Activated CD4-positive, alpha-beta T cell treated with anti-CD3 and anti-CD28 coated beads, Interleukin-2, amount 10 ng/mL, durations not matched to agents 7 days and 5 days (primary cell): ENCODE results near the gene PHAX. TPM values are rescaled to one million over a fixed set of nuclear protein-coding genes. Genes with fewer than 3 reads are reported as not detected.
"Not testable (repeated sequence)": the region's sequence is repeated elsewhere in the genome, so short reads cannot be mapped to it uniquely, and the experiment has no call there.

Source experiments
- CTCF ChIA-PET: fragments of 350-600 bp; sonication (Branson Sonifier 250); formaldehyde crosslinking; loops from one replicate; lab custom pipeline; 2021; ENCODE audit warnings: antibody characterized with exemption; lab: Charles Lee
- POLR2A ChIA-PET: fragments of 350-600 bp; sonication (Branson Sonifier 250); formaldehyde crosslinking; loops from one replicate; lab custom pipeline; 2021; ENCODE audit warnings: antibody characterized with exemption; lab: Charles Lee
- DNase-seq: peaks from one replicate; pipeline ENCODE4 v3.0.0-alpha.2; 2020
- H3K27ac Mint-ChIP-seq: one replicate; pipeline ENCODE4 v1.8.0; 2021; ENCODE audit warnings: mild to moderate bottlenecking, moderate library complexity, mixed read lengths
- H3K27me3 Mint-ChIP-seq: one replicate; pipeline ENCODE4 v1.8.0; 2021; ENCODE audit warnings: mixed read lengths
- H3K36me3 Mint-ChIP-seq: one replicate; pipeline ENCODE4 v1.8.0; 2021; ENCODE audit warnings: low read depth, mixed read lengths
- H3K4me1 Mint-ChIP-seq: one replicate; pipeline ENCODE4 v1.8.0; 2021; ENCODE audit warnings: mixed read lengths
- H3K4me3 Mint-ChIP-seq: one replicate; pipeline ENCODE4 v1.8.0; 2021; ENCODE audit warnings: mild to moderate bottlenecking, moderate library complexity, mixed read lengths
- H3K9me3 Mint-ChIP-seq: one replicate; pipeline ENCODE4 v1.8.0; 2021; ENCODE audit warnings: mixed read lengths
- total RNA-seq, 2 experiments: library from RNA; stranded (reverse); gene quantifications; one replicate each; pipeline ENCODE4 v1.2.3, GENCODE V29; 2021

PHAX gene
- total RNA-seq, 2 experiments from 2014 or later: 34.1 TPM

DNA sequence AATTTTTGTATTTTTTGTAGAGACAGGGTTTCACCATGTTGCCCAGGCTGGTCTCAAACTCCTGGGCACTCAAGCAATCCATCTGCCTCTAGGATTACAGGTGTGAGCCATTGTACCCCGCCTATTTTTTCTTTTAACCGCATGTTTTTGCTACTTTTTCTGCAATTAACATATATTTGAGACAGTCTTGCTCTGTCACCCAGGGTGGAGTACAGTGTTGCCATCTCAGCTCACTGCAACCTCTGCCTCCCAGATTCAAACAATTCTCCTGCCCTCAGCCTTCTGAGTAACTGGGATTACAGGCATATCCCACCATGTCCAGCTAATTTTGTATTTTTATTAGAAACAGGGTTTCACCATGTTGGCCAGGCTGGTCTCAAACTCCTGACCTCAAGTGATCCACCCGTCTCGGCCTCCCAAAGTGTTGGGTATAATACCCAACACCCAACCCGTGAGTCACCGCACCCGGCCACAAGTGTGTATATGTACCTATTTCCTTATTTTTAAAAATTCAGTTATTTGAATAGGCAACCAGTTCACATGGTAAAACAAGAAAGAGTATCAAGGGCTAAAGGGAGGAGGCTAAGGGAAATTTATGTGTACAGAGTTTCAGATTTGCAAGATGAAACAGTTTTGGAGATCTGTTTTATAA lies 13.3 kb downstream of the PHAX start:
- H3K4me1 Mint-ChIP-seq: peaks cover 16% of the 10 kb centered on the region
- ChIA-PET POLR2A (no interaction called here), CTCF (no interaction called here)
- DNase-seq: no peak
- H3K4me3 Mint-ChIP-seq: no peak overlapping the region
- H3K36me3 Mint-ChIP-seq: peaks cover 23% of the 10 kb centered on the region
- no peaks in the 10 kb centered on the region for H3K27me3 Mint-ChIP-seq
- no peak overlapping the region for H3K27ac Mint-ChIP-seq
- H3K9me3 Mint-ChIP-seq: no peaks in the 10 kb centered on the region

DNA sequence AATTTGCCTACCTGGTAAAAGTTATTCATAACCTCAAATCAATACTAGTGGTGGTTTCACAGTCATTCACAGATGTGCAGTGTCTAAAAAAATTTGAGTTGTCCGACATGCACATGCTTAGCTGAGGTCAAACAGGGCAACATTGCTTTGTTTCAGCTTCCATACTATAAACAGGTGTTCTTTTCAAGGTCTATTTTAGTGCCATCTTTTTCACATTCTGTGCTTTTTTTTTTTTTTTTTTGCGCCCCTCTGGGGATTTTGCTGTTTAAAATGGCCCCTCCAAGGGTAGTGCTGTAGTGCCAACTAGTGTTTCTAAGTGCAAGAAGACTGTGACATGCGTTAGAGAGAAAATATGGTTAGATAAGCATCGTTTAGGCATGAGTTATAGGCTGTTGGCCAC lies 14.5 kb downstream of the PHAX start:
- Mint-ChIP-seq H3K36me3 (peaks cover 18% of the 10 kb centered on the region), H3K27ac (no peak overlapping the region), H3K4me3 (no peak overlapping the region), H3K9me3 (no peaks in the 10 kb centered on the region), H3K4me1 (peaks cover 11% of the 10 kb centered on the region), H3K27me3 (no peaks in the 10 kb centered on the region)
- ChIA-PET POLR2A (no interaction called here), CTCF (no interaction called here)
- DNase-seq: no peak

DNA sequence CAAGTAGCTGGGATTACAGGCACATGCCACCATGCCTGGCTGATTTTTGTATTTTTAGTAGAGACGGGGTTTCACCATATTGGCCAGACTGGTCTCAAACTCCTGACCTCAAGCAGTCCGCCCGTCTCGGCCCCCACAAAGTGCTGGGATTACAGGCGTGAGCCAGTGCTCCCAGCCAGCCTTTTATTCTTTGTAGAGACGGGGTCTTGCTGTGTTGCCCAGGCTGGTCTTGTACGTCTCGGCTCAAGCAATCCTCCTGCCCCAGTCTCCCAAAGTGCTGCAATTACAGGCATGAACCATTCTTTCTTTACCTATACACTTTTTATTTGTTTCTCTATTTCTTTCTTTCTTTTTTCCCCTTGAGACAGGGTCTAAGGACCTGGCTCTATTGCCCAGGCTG lies 16.9 kb downstream of the PHAX start:
- CTCF ChIA-PET, H3K27ac Mint-ChIP-seq, H3K9me3 Mint-ChIP-seq, POLR2A ChIA-PET, H3K27me3 Mint-ChIP-seq, H3K4me3 Mint-ChIP-seq, DNase-seq: not testable (repeated sequence)
- Mint-ChIP-seq H3K4me1 (peaks cover 11% of the 10 kb centered on the region), H3K36me3 (peaks cover 20% of the 10 kb centered on the region)

DNA sequence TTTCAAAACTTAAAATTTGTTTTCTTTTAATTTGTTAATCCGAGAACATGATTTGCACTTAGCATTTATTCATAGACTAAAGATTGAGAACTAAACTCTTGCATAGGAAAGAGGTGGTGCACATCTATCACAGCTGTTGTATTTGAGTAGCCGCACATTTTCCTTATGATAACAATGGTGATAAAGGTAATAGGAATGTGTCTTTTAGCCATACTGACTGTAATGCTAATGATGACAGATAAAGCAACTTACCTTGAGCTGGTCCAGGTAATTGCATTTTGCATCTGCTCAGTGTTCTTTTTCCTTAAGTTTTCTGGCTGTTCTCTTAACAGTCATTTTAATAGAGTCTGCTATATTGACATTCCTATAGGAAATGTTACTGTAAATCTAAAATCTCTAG lies 19.0 kb downstream of the PHAX start:
- no peaks in the 10 kb centered on the region for H3K9me3 Mint-ChIP-seq
- DNase-seq: no peak

DNA sequence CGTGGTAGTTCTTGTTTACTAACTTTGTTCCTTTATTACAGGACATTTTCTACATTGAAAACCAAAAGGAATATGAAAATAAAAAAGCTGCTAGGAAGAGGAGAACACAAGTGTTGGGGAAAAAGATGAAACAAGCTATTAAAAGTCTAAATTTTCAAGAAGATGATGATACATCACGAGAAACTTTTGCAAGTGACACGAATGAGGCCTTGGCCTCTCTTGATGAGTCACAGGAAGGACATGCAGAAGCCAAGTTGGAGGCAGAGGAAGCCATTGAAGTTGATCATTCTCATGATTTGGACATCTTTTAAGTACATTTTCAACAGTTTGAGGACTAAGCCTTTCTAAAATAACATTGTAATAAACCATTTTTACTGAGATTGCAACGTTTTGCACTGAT lies 23.8 kb downstream of the PHAX start:
- Mint-ChIP-seq H3K27ac (no peak overlapping the region), H3K4me1 (peaks cover 9% of the 10 kb centered on the region), H3K9me3 (no peaks in the 10 kb centered on the region), H3K36me3 (peaks cover 24% of the 10 kb centered on the region), H3K27me3 (no peaks in the 10 kb centered on the region), H3K4me3 (no peak overlapping the region)
- ChIA-PET POLR2A (interaction anchor here (0.6 kb wide), 1 partner anchor 10 kb away, joined by 3 read pairs; no protein-coding TSS in a partner anchor), CTCF (interaction anchor here (1.2 to 1.3 kb wide), 2 partner anchors 21 to 24 kb away, joined by 3 read pairs; no protein-coding TSS in a partner anchor)
- DNase-seq: no peak

More for the DNA sequence above, 19.0 kb downstream of the PHAX start:
- ChIA-PET CTCF (no interaction called here), POLR2A (no interaction called here)
- Mint-ChIP-seq H3K4me1 (peaks cover 14% of the 10 kb centered on the region), H3K27me3 (no peaks in the 10 kb centered on the region), H3K4me3 (no peak overlapping the region), H3K27ac (no peak overlapping the region), H3K36me3 (peaks cover 27% of the 10 kb centered on the region)

DNA sequence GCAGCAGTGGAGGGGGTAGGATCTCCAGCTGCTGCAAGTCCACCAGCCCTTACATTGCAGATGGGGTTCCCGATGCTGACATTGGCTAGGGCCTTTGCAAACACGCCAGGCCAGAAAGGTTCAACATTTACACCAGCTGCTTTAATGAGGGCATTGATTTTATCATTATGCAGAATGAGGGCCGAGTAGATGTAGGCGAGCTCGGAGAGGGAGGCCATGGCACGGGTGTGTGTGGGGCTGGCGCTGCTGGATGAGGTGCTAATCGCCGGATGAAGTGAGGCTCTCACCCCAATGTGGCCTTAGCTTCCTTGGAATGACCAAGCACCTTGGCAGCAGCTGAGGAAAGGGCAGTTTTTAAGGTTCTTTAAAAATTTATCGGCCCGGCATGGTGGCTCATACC lies 27.4 kb downstream of the PHAX start:
- CTCF ChIA-PET: interaction anchor here (1.0 kb wide), 1 partner anchor 242 kb away, joined by 4 read pairs; no protein-coding TSS in a partner anchor

DNA sequence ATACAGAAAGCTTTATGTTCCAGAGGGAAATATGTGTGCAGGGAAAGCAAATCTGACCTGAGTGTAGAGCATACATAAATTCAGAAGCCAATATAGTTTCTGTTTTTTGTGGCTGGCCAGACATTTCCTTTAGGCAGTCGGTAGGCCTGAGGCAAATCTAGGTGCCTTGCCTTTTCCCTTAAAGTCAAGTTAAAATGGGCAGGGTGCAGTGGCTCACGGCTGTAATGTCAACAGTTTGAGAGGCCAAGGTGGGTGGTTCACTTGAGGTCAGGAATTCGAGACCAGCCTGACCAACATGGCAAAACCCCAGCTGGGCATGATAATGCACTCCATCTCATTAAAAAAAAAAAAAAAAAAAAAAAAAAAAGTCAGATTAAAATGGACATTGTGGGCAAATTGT lies 31.2 kb downstream of the PHAX start:
- Mint-ChIP-seq H3K36me3 (no peaks in the 10 kb centered on the region), H3K4me3 (no peak overlapping the region)

More for the DNA sequence above, 27.4 kb downstream of the PHAX start:
- DNase-seq: no peak
- H3K4me3 Mint-ChIP-seq: no peak overlapping the region
- peaks cover 19% of the 10 kb centered on the region for H3K36me3 Mint-ChIP-seq
- no peaks in the 10 kb centered on the region for H3K27me3 Mint-ChIP-seq
- H3K27ac Mint-ChIP-seq: no peak overlapping the region
- no peaks in the 10 kb centered on the region for H3K9me3 Mint-ChIP-seq
- H3K4me1 Mint-ChIP-seq: peaks cover 9% of the 10 kb centered on the region
- POLR2A ChIA-PET: interaction anchor here (0.6 kb wide), 1 partner anchor 25 kb away, joined by 5 read pairs; no protein-coding TSS in a partner anchor

DNA sequence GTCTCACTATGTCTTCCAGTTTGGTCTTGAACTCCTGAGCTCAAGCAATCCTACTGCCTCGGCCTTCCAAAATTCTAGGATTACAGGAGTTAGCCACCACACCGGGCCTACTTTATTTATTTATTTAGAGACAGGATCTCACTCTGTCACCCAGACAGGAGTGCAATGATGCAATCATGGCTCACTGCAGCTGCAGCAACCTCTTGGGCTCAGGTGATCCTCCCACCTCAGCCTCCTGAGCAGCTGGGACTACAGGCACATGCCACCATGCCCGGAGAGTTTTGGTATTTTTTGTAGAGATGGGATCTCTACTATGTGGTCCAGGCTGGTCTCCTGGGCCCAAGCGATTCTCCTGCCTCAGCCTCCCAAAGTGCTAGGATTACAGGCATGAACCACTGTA lies 32.8 kb downstream of the PHAX start:
- Mint-ChIP-seq H3K4me3 (no peak overlapping the region), H3K9me3 (no peaks in the 10 kb centered on the region)
- DNase-seq: no peak

More for the DNA sequence above, 31.2 kb downstream of the PHAX start:
- POLR2A ChIA-PET: no interaction called here
- CTCF ChIA-PET: no interaction called here
- H3K27me3 Mint-ChIP-seq: peaks cover 3% of the 10 kb centered on the region
- no peak for DNase-seq
- no peak overlapping the region for H3K27ac Mint-ChIP-seq
- no peaks in the 10 kb centered on the region for H3K9me3 Mint-ChIP-seq
- H3K4me1 Mint-ChIP-seq: no peaks in the 10 kb centered on the region

DNA sequence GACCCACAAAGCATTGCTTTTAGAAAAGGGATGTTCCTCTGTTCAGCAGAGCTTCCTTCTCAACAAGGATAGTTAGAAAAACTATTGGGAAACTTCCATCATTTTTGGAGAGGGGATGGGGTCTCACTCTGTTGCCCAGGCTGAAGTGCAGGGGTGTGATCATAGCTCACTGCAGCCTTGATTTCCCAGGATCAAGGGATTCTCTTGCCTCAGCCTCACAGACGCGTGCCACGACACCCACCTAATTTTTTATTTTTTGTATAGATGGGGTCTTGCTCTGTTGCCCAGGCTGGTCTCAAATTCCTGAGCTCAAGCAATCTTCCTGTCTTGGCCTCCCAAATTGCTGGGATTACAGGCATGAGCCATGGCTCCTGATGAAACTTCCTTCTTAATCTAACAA lies 34.8 kb downstream of the PHAX start:
- H3K27ac Mint-ChIP-seq: no peak overlapping the region
- H3K4me1 Mint-ChIP-seq: no peaks in the 10 kb centered on the region
- CTCF ChIA-PET: interaction anchor here (0.6 kb wide), 2 partner anchors 161 to 683 kb away, joined by 3 read pairs; no protein-coding TSS in a partner anchor
- POLR2A ChIA-PET: no interaction called here
- H3K36me3 Mint-ChIP-seq: no peaks in the 10 kb centered on the region
- no peak for DNase-seq
- peaks cover 3% of the 10 kb centered on the region for H3K27me3 Mint-ChIP-seq
- no peaks in the 10 kb centered on the region for H3K9me3 Mint-ChIP-seq
- H3K4me3 Mint-ChIP-seq: no peak overlapping the region

More for the DNA sequence above, 32.8 kb downstream of the PHAX start:
- Mint-ChIP-seq H3K27me3 (peaks cover 3% of the 10 kb centered on the region), H3K4me1 (no peaks in the 10 kb centered on the region), H3K27ac (no peak overlapping the region), H3K36me3 (no peaks in the 10 kb centered on the region)
- ChIA-PET POLR2A (no interaction called here), CTCF (no interaction called here)

DNA sequence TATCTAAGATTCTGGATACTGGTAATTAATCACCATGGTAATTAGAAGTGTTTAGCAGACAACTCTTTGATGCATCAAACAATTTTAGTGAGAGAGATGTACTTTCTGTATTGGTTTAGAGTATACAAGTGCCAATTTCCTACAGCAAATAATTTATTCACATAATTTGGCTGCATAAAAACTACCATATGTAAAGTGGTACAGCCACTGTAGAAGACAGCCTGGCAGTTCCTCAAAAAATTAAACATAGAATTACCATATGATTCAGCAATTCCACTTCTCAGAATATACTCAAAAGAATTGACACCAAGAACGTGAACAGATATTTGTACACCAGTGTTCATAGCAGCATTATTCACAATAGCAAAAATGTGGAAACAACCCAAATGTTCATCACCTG lies 36.2 kb downstream of the PHAX start:
- POLR2A ChIA-PET: no interaction called here
- Mint-ChIP-seq H3K4me1 (no peaks in the 10 kb centered on the region), H3K27ac (no peak overlapping the region), H3K36me3 (no peaks in the 10 kb centered on the region), H3K9me3 (no peaks in the 10 kb centered on the region), H3K27me3 (peaks cover 3% of the 10 kb centered on the region), H3K4me3 (no peak overlapping the region)
- CTCF ChIA-PET: no interaction called here
- DNase-seq: no peak

DNA sequence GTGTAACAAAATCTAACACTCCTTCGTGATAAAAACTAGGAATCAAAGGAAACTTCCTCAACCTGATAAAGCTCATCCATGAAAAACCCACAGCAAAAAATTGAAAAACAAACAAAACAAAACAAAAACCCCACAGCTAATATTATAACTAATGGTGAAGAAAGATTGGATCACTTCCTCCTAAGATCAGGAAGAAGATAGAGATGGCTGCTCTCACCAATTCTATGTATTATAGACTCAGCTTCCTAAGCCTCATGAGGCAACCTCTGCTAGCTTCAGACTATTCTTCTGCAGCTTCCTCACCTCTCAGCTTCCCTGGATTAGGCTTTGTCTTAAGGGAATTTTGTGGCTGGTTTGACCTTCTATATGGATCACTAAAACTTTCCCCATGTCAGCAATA lies 40.1 kb downstream of the PHAX start:
- H3K27me3 Mint-ChIP-seq: peaks cover 4% of the 10 kb centered on the region
- POLR2A ChIA-PET: no interaction called here
- no peak for DNase-seq
- H3K4me1 Mint-ChIP-seq: no peaks in the 10 kb centered on the region
- CTCF ChIA-PET: interaction anchor here (0.6 to 1.3 kb wide), 2 partner anchors 40 to 819 kb away, joined by 3 to 4 read pairs; partner anchors contain the start of gene PHAX
- no peak overlapping the region for H3K27ac Mint-ChIP-seq
- H3K4me3 Mint-ChIP-seq: no peak overlapping the region
- peaks cover 4% of the 10 kb centered on the region for H3K36me3 Mint-ChIP-seq
- peaks cover 6% of the 10 kb centered on the region for H3K9me3 Mint-ChIP-seq

DNA sequence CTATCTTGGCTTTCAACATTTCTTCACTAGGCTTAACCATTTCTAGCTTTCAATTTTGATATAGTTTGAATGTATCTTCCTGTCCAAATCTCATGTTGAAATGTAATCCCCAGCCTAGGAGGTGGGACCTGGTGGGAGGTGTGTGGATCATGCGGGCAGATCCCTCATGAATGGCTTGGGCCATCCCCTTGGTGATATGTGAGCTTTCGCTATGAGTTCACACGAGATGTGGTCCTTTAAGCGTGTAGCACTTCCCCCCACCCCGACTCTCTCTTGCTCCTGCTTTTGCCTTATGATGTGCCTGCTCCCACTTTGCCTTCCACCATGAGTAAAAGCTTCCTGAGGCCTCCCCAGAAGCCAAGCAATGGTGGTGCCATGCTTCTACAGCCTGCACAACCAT lies 40.6 kb downstream of the PHAX start:
- Mint-ChIP-seq H3K4me3 (no peak overlapping the region), H3K27me3 (peaks cover 4% of the 10 kb centered on the region), H3K9me3 (peaks cover 6% of the 10 kb centered on the region), H3K27ac (no peak overlapping the region), H3K36me3 (peaks cover 4% of the 10 kb centered on the region), H3K4me1 (no peaks in the 10 kb centered on the region)
- DNase-seq: no peak
- ChIA-PET CTCF (interaction anchor here (1.3 kb wide), 1 partner anchor 40 kb away, joined by 4 read pairs; the partner anchor contains the start of gene PHAX), POLR2A (no interaction called here)

DNA sequence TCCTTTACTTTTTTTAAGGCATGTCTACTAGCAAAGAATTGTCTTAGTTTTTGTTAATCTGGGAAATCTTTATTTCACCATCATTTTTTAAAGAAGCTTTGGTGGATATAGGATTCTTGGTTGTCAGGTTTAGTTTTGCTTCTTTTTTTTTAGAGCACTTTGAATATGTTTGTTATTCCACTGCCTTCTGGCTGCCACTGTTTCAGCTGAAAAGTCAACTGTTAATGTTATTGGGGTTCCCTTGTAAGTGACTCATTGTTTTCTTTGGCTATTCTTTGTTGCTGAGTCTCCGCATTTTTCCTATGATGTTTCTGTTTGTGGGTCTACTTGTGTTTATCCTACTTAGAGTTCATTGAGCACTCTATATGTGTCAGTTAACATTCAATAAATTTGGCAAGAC lies 44.4 kb downstream of the PHAX start:
- ChIA-PET CTCF (no interaction called here), POLR2A (no interaction called here)
- peaks cover 8% of the 10 kb centered on the region for H3K9me3 Mint-ChIP-seq

More for the DNA sequence above, 44.4 kb downstream of the PHAX start:
- H3K27ac Mint-ChIP-seq: no peak overlapping the region
- peaks cover 4% of the 10 kb centered on the region for H3K36me3 Mint-ChIP-seq
- no peak for DNase-seq
- H3K4me3 Mint-ChIP-seq: no peak overlapping the region
- no peaks in the 10 kb centered on the region for H3K4me1 Mint-ChIP-seq
- H3K27me3 Mint-ChIP-seq: peaks cover 7% of the 10 kb centered on the region
